Progenitor cell of endocrine pancreas (in vitro differentiated cells): ENCODE data around the gene SNTG2. TPM values are rescaled to one million over a fixed set of nuclear protein-coding genes. Genes with fewer than 3 reads are reported as not detected.

Source experiments
- DNase-seq: peaks from one replicate; pipeline ENCODE4 v3.0.0; 2021; ENCODE audit warnings: low spot score; ENCODE audit not compliant: unreplicated experiment
- H3K27ac Mint-ChIP-seq: 2 replicates; pipeline ENCODE4 v1.8.0; 2021; ENCODE audit warnings: mild to moderate bottlenecking, moderate library complexity, mixed read lengths
- H3K27me3 Mint-ChIP-seq: 2 replicates; pipeline ENCODE4 v1.8.0; 2021; ENCODE audit warnings: mixed read lengths
- H3K36me3 Mint-ChIP-seq: 2 replicates; pipeline ENCODE4 v1.8.0; 2022; ENCODE audit warnings: mixed read lengths; ENCODE audit not compliant: insufficient read depth
- H3K4me1 Mint-ChIP-seq: 2 replicates; pipeline ENCODE4 v1.8.0; 2021; ENCODE audit warnings: low read depth, mixed read lengths
- H3K4me3 Mint-ChIP-seq: 2 replicates; pipeline ENCODE4 v1.8.0; 2021; ENCODE audit warnings: low read depth, mild to moderate bottlenecking, moderate library complexity, mixed read lengths
- H3K9me3 Mint-ChIP-seq: 2 replicates; pipeline ENCODE4 v1.8.0; 2021; ENCODE audit warnings: low read depth, mixed read lengths
- total RNA-seq: library from RNA; stranded (reverse); gene quantifications from 2 replicates; pipeline ENCODE4 v1.2.1, GENCODE V29; 2021
- TF ChIP-seq, protein P1 (sequence below): fragments of 200-600 bp; sonication (generic); IDR thresholded peaks from one replicate; pipeline ENCODE4 v1.5.0; 2021; ENCODE audit warnings: antibody characterized with exemption, mild to moderate bottlenecking; ENCODE audit not compliant: unreplicated experiment

Gene SNTG2
- total RNA-seq, 1 donor from 2014 or later: 0.50 TPM

GRCh38 chr2:942775-943460 lies 7.7 kb upstream of the SNTG2 start:
- H3K4me3 Mint-ChIP-seq: no peak overlapping the region
- H3K36me3 Mint-ChIP-seq: peaks cover 2% of the 10 kb centered on the region
- H3K27ac Mint-ChIP-seq: no peak overlapping the region
- no peaks in the 10 kb centered on the region for H3K4me1 Mint-ChIP-seq
- TF ChIP-seq, protein P1, sequence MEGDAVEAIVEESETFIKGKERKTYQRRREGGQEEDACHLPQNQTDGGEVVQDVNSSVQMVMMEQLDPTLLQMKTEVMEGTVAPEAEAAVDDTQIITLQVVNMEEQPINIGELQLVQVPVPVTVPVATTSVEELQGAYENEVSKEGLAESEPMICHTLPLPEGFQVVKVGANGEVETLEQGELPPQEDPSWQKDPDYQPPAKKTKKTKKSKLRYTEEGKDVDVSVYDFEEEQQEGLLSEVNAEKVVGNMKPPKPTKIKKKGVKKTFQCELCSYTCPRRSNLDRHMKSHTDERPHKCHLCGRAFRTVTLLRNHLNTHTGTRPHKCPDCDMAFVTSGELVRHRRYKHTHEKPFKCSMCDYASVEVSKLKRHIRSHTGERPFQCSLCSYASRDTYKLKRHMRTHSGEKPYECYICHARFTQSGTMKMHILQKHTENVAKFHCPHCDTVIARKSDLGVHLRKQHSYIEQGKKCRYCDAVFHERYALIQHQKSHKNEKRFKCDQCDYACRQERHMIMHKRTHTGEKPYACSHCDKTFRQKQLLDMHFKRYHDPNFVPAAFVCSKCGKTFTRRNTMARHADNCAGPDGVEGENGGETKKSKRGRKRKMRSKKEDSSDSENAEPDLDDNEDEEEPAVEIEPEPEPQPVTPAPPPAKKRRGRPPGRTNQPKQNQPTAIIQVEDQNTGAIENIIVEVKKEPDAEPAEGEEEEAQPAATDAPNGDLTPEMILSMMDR: no peak
- DNase-seq: no peak
- H3K27me3 Mint-ChIP-seq: peaks cover 24% of the 10 kb centered on the region
- H3K9me3 Mint-ChIP-seq: peaks cover 7% of the 10 kb centered on the region

- Mint-ChIP-seq H3K4me3 (no peak overlapping the region), H3K9me3 (peaks cover 7% of the 10 kb centered on the region), H3K27ac (no peak overlapping the region), H3K27me3 (peaks cover 27% of the 10 kb centered on the region), H3K36me3 (peaks cover 2% of the 10 kb centered on the region), H3K4me1 (no peaks in the 10 kb centered on the region)
- DNase-seq: no peak
- TF ChIP-seq, protein P1: no peak
These were observed 7.2 kb upstream of the SNTG2 start for GRCh38 chr2:943461-943797.

- Mint-ChIP-seq H3K4me1 (no peaks in the 10 kb centered on the region), H3K27me3 (peaks cover 28% of the 10 kb centered on the region), H3K4me3 (no peak overlapping the region), H3K9me3 (peaks cover 7% of the 10 kb centered on the region), H3K36me3 (peaks cover 2% of the 10 kb centered on the region), H3K27ac (no peak overlapping the region)
- TF ChIP-seq, protein P1: no peak
- DNase-seq: no peak
These were observed 6.8 kb upstream of the SNTG2 start for GRCh38 chr2:943821-944220.

DNA sequence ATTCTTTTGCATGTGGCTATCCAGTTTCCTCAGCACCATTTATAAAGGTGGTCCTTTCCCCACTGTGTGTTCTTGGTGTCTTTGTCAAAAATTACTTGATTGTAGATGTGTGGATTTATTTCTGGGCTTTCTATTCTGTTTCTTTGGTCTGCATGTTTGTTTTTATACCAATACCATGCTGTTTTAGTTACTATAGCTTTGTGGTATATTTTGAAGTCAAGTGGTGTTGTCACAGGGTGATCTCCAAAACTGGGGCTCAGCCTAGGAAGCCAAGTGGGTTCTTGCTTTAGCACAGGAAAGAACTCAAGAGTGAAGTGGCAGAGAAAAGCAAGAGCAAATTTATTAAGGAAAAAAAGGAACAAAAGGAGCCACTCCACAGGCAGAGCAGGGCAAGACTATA lies 6.0 kb upstream of the SNTG2 start:
- Mint-ChIP-seq H3K27me3 (peaks cover 37% of the 10 kb centered on the region), H3K36me3 (peaks cover 2% of the 10 kb centered on the region), H3K27ac (no peak overlapping the region), H3K4me1 (peaks cover 5% of the 10 kb centered on the region), H3K9me3 (peaks cover 7% of the 10 kb centered on the region), H3K4me3 (no peak overlapping the region)
- DNase-seq: no peak
- TF ChIP-seq, protein P1: no peak

DNA sequence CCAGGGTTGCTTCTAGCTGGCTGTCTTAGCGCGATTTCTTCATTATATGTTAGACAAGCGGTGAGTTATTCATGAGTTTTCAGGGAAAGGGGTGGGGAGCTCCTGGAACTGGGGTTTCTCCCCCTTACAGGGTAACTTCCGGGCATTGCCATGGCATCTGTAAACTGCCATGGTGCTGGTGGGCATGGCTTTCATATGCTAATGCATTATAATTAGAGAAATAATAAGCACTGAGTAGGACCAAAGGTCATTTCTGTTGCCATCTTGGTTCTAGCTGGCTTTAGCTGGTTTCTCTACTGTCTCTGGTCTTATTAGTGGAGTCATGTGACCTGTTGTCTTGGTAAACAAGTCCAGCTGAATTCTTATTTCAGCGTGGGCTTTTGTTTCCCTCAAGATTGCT lies 5.5 kb upstream of the SNTG2 start:
- TF ChIP-seq, protein P1: no peak
- Mint-ChIP-seq H3K27me3 (peaks cover 39% of the 10 kb centered on the region), H3K27ac (no peak overlapping the region), H3K4me3 (no peak overlapping the region), H3K4me1 (peaks cover 6% of the 10 kb centered on the region), H3K36me3 (peaks cover 2% of the 10 kb centered on the region), H3K9me3 (peaks cover 7% of the 10 kb centered on the region)
- DNase-seq: no peak
